GM12892 (cell line): ENCODE measurements around the gene ERBB4.

Experiments used
- POLR2A ChIP-seq: IDR thresholded peaks from 2 replicates; pipeline ENCODE4 v1.6.1; 2011; ENCODE audit warnings: low read depth, low read length, control low read depth
- POLR2AphosphoS5 ChIP-seq: IDR thresholded peaks from 2 replicates; pipeline ENCODE4 v1.6.1; 2011; ENCODE audit warnings: low read depth, low read length, control low read depth

- TF ChIP-seq POLR2AphosphoS5 (no peak), POLR2A (no peak)
Observed at GRCh38 chr2:212013626-212014025, 525.0 kb downstream of the ERBB4 start.
